ENCODE measurements around the gene SRGAP2. TPM values are rescaled to one million over a fixed set of nuclear protein-coding genes. Genes with fewer than 3 reads are reported as not detected.
"Not testable (repeated sequence)": the region's sequence is repeated elsewhere in the genome, so short reads cannot be mapped to it uniquely, and the experiment has no call there.

SRGAP2 gene
- total and polyA plus RNA-seq, 2 of the 4 experiments (the other 2 are of a cell fraction), result 20.7 to 33.3 TPM

DNA sequence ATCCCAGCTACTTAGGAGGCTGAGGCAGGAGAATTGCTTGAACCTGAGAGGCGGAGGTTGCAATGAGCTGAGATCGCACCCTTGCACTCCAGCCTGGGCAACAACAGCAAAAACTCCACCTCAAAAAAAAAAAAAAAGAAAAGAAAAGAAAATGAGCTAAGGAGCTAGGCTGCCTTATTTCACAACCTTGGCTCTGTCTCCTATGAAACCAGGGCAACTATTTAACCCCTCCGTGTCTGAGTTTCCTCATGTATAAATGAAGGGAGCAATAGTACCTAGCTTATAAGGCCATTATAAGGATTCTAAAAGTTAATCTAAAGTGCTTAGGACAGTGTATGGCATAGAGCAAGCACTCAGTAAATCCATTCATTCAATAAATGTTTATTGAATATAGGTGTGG is 33.5 kb upstream of the SRGAP2 start:
- H3K56ac ChIP-seq (ENCODE audit: extremely low read depth, insufficient read depth, low read length); in situ Hi-C loops (cut with MboI; ENCODE audit: low sequenced_read_pairs); H3K23ac ChIP-seq (ENCODE audit: low read depth, low read length); H3K14ac ChIP-seq (replicated peaks; ENCODE audit: low read depth, low read length); BruUV-seq (replicated peaks); H3K9me1 ChIP-seq (ENCODE audit: insufficient read depth, low read length); H3K18ac ChIP-seq (ENCODE audit: low read depth, low read length); POLR2A ChIA-PET (ENCODE audit: unreplicated experiment); CTCF ChIA-PET; dilution Hi-C loops (cut with HindIII; ENCODE audit: low sequenced_read_pairs, unreplicated experiment); H3K4me1 ChIP-seq (ENCODE audit: control insufficient read depth, insufficient read depth, low read length); H2AK5ac ChIP-seq (ENCODE audit: low read depth, low read length); H4K5ac ChIP-seq (ENCODE audit: low read depth, low read length); H3K4me2 ChIP-seq (ENCODE audit: low read depth, low read length); H2AFZ ChIP-seq (replicated peaks; ENCODE audit: low read length, poor library complexity); H3K4me3 ChIP-seq (ENCODE audit: insufficient read depth, low read depth, low read length); H3K27ac ChIP-seq (ENCODE audit: insufficient read depth, low read length); ATAC-seq (ENCODE audit: low read depth); H3K79me1 ChIP-seq (ENCODE audit: low read depth in 1 of 2, low read length in 2 of 2); H2BK15ac ChIP-seq (ENCODE audit: low read depth, low read length); H3K4ac ChIP-seq (ENCODE audit: low read depth, low read length); intact Hi-C loops (cut with micrococcal nuclease); H2BK20ac ChIP-seq (ENCODE audit: low read depth, low read length); H4K8ac ChIP-seq (ENCODE audit: low read depth in 2 of 2, low read length in 2 of 2); H4K91ac ChIP-seq (ENCODE audit: insufficient read depth, low read depth, low read length); H3K27me3 ChIP-seq (ENCODE audit: control insufficient read depth, insufficient read depth, low read length); H3K9ac ChIP-seq (ENCODE audit: low read depth, low read length); H2BK5ac ChIP-seq (ENCODE audit: low read depth, low read length, poor library complexity, severe bottlenecking); H2AK9ac ChIP-seq (replicated peaks; ENCODE audit: low read depth, low read length, poor library complexity); H2BK120ac ChIP-seq (ENCODE audit: low read depth, low read length); H3K9me3 ChIP-seq (ENCODE audit: control insufficient read depth, insufficient read depth, low read length); H3K36me3 ChIP-seq (ENCODE audit: control insufficient read depth, insufficient read depth, low read length); H4K20me1 ChIP-seq (ENCODE audit: insufficient read depth, low read length): not testable (repeated sequence)
- DNase-seq, result peak; percentile 30
- TF ChIP-seq CEBPB (IDR thresholded peaks at IDR 0.05; ENCODE audit: low read depth, low read length), result peak; percentile 40; the same call in 1 of the 2 replicates
- WGBS, 2 experiments (ENCODE audit: extremely low coverage in 2 of 2, insufficient read length in 1 of 2), result no CpG with 5 or more reads among the region's 3 CpGs

GRCh38 chr1:206173110-206173719 is 30.1 kb upstream of the SRGAP2 start:
- H3K9me3 ChIP-seq (ENCODE audit: control insufficient read depth, insufficient read depth, low read length), result not testable (repeated sequence)

More at GRCh38 chr1:206173110-206173719, 30.1 kb upstream of the SRGAP2 start:
- H2BK15ac ChIP-seq (ENCODE audit: low read depth, low read length); H4K8ac ChIP-seq (ENCODE audit: low read depth in 2 of 2, low read length in 2 of 2); CTCF ChIA-PET; H4K5ac ChIP-seq (ENCODE audit: low read depth, low read length); ATAC-seq (ENCODE audit: low read depth); H2AFZ ChIP-seq (replicated peaks; ENCODE audit: low read length, poor library complexity); in situ Hi-C loops (cut with MboI; ENCODE audit: low sequenced_read_pairs); H2BK5ac ChIP-seq (ENCODE audit: low read depth, low read length, poor library complexity, severe bottlenecking); H3K18ac ChIP-seq (ENCODE audit: low read depth, low read length); H3K4me2 ChIP-seq (ENCODE audit: low read depth, low read length); H3K4ac ChIP-seq (ENCODE audit: low read depth, low read length); H3K56ac ChIP-seq (ENCODE audit: extremely low read depth, insufficient read depth, low read length); intact Hi-C loops (cut with micrococcal nuclease); H3K23ac ChIP-seq (ENCODE audit: low read depth, low read length); H3K79me1 ChIP-seq (ENCODE audit: low read depth in 1 of 2, low read length in 2 of 2); DNase-seq; POLR2A ChIA-PET (ENCODE audit: unreplicated experiment); H4K91ac ChIP-seq (ENCODE audit: insufficient read depth, low read depth, low read length); dilution Hi-C loops (cut with HindIII; ENCODE audit: low sequenced_read_pairs, unreplicated experiment); H3K14ac ChIP-seq (replicated peaks; ENCODE audit: low read depth, low read length); H3K9me1 ChIP-seq (ENCODE audit: insufficient read depth, low read length); H2BK120ac ChIP-seq (ENCODE audit: low read depth, low read length); H3K27ac ChIP-seq (ENCODE audit: insufficient read depth, low read length); H3K27me3 ChIP-seq (ENCODE audit: control insufficient read depth, insufficient read depth, low read length); H4K20me1 ChIP-seq (ENCODE audit: insufficient read depth, low read length); H3K4me3 ChIP-seq (ENCODE audit: insufficient read depth, low read depth, low read length); H3K9ac ChIP-seq (ENCODE audit: low read depth, low read length); H2BK20ac ChIP-seq (ENCODE audit: low read depth, low read length); BruUV-seq (replicated peaks); H2AK5ac ChIP-seq (ENCODE audit: low read depth, low read length); H3K4me1 ChIP-seq (ENCODE audit: control insufficient read depth, insufficient read depth, low read length); H3K36me3 ChIP-seq (ENCODE audit: control insufficient read depth, insufficient read depth, low read length); H2AK9ac ChIP-seq (replicated peaks; ENCODE audit: low read depth, low read length, poor library complexity): not testable (repeated sequence)
- WGBS, 2 experiments (ENCODE audit: extremely low coverage in 2 of 2, insufficient read length in 1 of 2), result no CpG with 5 or more reads among the region's 2 CpGs

Measured in IMR-90 (cell line).